ENCODE results near the gene MAS1L. TPM values are rescaled to one million over a fixed set of nuclear protein-coding genes. Genes with fewer than 3 reads are reported as not detected.

MAS1L gene
- total RNA-seq, 1 experiment from 2014 or later: not detected

- DNase-seq: peak; percentile 18
- Histone ChIP-seq H3K4me1 (ENCODE audit: insufficient read depth, low read length) (peaks cover 10% of the 10 kb centered on the region; the same call in 1 of the 2 replicates), H3K79me1 (ENCODE audit: insufficient read depth, low read depth, low read length, poor library complexity, severe bottlenecking) (no peaks in the 10 kb centered on the region), H4K20me1 (ENCODE audit: control insufficient read depth, insufficient read depth, insufficient read length) (no peaks in the 10 kb centered on the region), H3K27me3 (ENCODE audit: insufficient read depth, low read length) (no peaks in the 10 kb centered on the region), H2AK5ac (ENCODE audit: insufficient read length, low read length) (no peak overlapping the region), H3K4me2 (ENCODE audit: insufficient read depth, insufficient read length, low read length) (no peak overlapping the region), H3K9ac (ENCODE audit: extremely low read depth, insufficient read length, low read length) (no peak overlapping the region), H4K91ac (ENCODE audit: insufficient read length, low read depth, low read length) (no peak overlapping the region), H3K27ac (ENCODE audit: insufficient read length, low read depth, low read length) (no peak overlapping the region), H3K56ac (ENCODE audit: insufficient read length, low read depth, low read length) (no peak overlapping the region), H2BK12ac (ENCODE audit: insufficient read length, low read depth, low read length) (no peak overlapping the region), H3K23me2 (ENCODE audit: insufficient read length, low read depth, low read length, poor library complexity, severe bottlenecking) (no peaks in the 10 kb centered on the region), H4K5ac (ENCODE audit: insufficient read length, low read depth, low read length) (no peak overlapping the region), H3K23ac (ENCODE audit: insufficient read length, low read depth, low read length) (no peak overlapping the region), H3K79me2 (ENCODE audit: insufficient read depth, low read length) (no peaks in the 10 kb centered on the region), H3K18ac (ENCODE audit: insufficient read length, low read depth, low read length) (no peak overlapping the region), H2BK5ac (ENCODE audit: insufficient read length, low read length) (no peak overlapping the region), H2AFZ (ENCODE audit: low read length) (no peak overlapping the region), H2BK120ac (ENCODE audit: low read depth, low read length, poor library complexity, severe bottlenecking) (no peak overlapping the region), H2BK20ac (ENCODE audit: low read depth, low read length, poor library complexity, severe bottlenecking) (no peak overlapping the region), H4K8ac (replicated peaks; ENCODE audit: insufficient read length, low read depth, low read length) (no peak overlapping the region), H3T11ph (ENCODE audit: low read length) (no peak overlapping the region), H3K9me3 (ENCODE audit: control insufficient read depth, low read depth, low read length) (peaks cover 5% of the 10 kb centered on the region), H3K14ac (ENCODE audit: insufficient read depth, low read length) (no peak overlapping the region), H3K4ac (ENCODE audit: low read depth, low read length) (no peak overlapping the region), H2BK15ac (ENCODE audit: low read depth, low read length) (no peak overlapping the region)
- peak overlapping the region in 1 of 2 experiments; percentile 30; a peak in 1 of 5 replicates for H3K4me3 Mint-ChIP-seq
- H3K27ac Mint-ChIP-seq: peak overlapping the region in 1 of 3 experiments; percentile 96; a peak in 4 of 7 replicates
- TF ChIP-seq CTCF (conservative IDR thresholded peaks at IDR 0.05): no peak
- peaks cover 19 to 20% of the 10 kb centered on the region in 2 experiments for H3K4me1 Mint-ChIP-seq
- H3K27me3 Mint-ChIP-seq (ENCODE audit: low read depth): no peaks in the 10 kb centered on the region
- WGBS (ENCODE audit: extremely low coverage, insufficient read length, low lambda C conversion rate): no CpG with 5 or more reads among the region's 7 CpGs
- H3K36me3 Mint-ChIP-seq (ENCODE audit: insufficient read depth in 1 of 3, low read depth in 3 of 3): peaks cover 17 to 29% (median 17%) of the 10 kb centered on the region in 3 experiments
- H3K9me3 Mint-ChIP-seq: peaks cover 24 to 28% of the 10 kb centered on the region in 2 experiments
Observed at GRCh38 chr6:29524444-29525310, 36.9 kb upstream of the MAS1L start.
